Ramos (cell line): ENCODE data around the gene PCSK2.
"Not testable (repeated sequence)": the region's sequence is repeated elsewhere in the genome, so short reads cannot be mapped to it uniquely, and the experiment has no call there.

Source experiments
- in situ Hi-C: fragments of 300-500 bp; cut with MboI; formaldehyde crosslinking; loops from one replicate; pipeline ENCODE4 v1.14.3; 2022; ENCODE audit warnings: low sequenced_read_pairs; ENCODE audit not compliant: unreplicated experiment

The PCSK2 gene, protein sequence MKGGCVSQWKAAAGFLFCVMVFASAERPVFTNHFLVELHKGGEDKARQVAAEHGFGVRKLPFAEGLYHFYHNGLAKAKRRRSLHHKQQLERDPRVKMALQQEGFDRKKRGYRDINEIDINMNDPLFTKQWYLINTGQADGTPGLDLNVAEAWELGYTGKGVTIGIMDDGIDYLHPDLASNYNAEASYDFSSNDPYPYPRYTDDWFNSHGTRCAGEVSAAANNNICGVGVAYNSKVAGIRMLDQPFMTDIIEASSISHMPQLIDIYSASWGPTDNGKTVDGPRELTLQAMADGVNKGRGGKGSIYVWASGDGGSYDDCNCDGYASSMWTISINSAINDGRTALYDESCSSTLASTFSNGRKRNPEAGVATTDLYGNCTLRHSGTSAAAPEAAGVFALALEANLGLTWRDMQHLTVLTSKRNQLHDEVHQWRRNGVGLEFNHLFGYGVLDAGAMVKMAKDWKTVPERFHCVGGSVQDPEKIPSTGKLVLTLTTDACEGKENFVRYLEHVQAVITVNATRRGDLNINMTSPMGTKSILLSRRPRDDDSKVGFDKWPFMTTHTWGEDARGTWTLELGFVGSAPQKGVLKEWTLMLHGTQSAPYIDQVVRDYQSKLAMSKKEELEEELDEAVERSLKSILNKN

GRCh38 chr20:17226410-17227218, at the start of gene PCSK2:
Gene PCSK2 (plus strand): TSS chr20:17227040. CDS start chr20:17227306, 266 bp downstream.
- in situ Hi-C loops = no loop called here

DNA sequence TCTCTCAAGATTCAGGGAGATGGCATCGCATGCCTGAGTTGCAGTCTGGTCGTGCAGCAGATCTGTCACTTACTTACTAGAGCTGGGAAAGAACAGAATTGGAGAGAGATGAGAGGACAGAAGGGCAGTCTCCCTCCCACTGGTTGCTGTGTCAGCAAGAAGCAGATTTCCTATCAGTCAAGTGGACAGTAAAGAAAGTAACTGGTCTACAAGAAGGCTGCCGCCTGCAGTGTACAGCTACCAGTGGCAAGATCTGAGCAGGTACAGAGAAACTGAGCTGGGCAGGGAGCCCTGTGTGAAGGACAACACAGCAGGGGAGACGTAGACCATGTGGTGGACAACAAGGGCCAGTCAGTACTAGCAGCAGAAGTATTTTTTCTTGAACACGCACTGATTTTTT, 49.5 kb upstream of the PCSK2 start:
- in situ Hi-C loops = no loop called here

GRCh38 chr20:17179840-17180239, 47.0 kb upstream of the PCSK2 start:
- in situ Hi-C loops = no loop called here

DNA sequence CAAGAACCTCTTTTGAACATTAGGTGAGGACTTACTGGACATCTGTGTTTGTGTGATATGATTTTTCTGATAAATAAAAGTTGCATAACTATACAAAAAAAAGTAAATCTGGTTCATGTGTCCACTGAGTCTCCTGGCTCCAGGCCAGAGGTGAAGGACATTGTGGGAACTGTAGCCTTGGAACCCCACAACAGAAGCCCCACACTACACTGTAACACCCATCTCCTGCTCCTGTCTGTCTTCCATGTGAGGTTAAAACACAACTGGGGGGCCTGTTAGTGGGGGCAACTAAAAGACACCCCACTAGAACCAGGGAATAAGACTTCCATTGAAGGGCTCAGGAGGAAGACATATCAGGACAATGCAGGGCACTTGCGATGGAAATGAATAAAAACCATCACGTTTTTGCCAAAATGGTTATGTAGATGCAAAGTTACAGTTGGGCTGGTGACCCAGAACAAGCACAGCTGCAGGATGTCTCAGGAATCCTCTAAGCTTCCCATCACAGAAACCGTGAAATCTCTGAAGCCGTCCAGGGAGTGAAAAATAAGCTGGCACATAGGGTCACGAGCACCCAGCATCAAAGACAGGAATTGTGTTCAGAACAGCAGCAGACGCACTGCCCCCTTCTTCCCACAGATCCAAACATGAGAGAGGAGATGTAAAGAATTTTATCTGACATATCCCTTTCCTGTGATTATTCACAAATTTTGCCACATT, 36.7 kb upstream of the PCSK2 start:
- in situ Hi-C loops = no loop called here

DNA sequence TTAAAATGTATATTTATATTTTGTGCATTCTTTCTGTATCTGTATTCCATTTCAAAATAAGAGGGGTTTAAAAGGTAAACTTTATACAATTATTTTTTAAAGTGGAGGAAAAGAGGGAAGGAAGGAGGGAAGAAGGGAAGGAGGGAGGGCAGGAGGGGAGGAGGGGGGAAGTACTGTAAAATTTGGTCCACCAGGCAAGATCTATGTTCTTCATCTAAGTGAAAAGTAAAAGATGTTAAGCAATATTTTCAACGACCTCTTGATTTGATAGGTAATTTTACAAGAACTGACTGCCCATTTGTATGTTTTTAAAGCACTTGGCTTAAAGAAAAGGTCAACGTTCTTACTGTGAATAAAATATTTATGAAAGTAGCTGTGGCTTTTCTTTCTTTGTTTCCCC, 29.8 kb upstream of the PCSK2 start:
- in situ Hi-C loops = no loop called here

- in situ Hi-C loops = no loop called here
Observed at GRCh38 chr20:17202030-17202429, 24.8 kb upstream of the PCSK2 start.

DNA sequence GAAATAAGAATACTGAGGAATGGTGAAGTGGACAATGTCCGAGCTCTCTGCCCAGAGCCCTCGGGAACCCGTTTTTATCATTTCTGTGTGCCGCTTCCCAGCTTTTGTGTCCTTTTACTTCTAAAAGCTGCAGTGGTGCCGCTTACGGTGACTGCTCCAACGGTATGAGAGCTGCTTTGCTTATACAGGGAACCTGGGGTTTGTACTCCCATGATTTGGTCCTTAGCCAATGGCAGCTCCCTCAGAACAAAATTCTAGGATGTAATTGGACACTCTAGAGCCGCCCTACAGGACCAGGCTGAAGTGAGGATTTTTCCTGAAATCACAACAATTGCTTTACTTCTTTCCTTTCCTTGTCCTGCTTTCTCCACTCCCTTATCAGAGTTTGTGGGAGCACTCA, 24.2 kb upstream of the PCSK2 start:
- in situ Hi-C loops = no loop called here

DNA sequence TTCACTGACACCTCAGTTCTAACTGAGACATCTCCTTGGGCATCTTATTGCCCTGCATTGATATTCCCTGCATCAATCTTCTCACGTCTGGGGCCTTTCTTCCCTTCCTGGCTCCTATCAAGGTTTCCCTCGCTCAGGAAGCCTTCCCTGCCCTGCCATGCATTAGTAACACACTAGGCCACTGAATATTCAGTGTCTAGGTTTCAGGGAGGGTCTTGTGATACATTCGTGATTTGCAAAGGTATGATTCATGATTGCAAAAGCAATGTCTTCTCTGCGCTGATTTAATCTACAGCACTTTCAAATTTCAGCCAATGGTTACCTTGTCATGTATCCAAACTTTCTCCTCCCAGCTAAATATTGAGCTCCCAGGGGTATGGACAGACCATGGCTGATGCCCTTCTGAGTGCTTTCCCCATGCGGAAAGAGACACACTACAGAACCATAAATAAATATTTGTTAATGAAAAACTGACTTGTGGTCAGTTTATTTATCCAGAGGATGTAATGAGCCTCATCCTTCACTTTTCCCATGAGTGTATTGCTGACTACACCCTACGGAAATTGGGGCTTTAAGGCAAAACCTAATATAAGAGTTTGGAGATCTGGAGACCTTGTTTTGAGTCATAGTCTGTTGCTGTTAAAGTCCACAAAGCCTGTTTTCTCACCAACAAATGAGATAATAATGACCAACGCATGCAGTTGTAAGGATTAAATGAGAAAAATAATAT, 21.6 kb upstream of the PCSK2 start:
- in situ Hi-C loops = no loop called here

- in situ Hi-C loops = no loop called here
Observed at GRCh38 chr20:17210387-17210786, 16.5 kb upstream of the PCSK2 start.

DNA sequence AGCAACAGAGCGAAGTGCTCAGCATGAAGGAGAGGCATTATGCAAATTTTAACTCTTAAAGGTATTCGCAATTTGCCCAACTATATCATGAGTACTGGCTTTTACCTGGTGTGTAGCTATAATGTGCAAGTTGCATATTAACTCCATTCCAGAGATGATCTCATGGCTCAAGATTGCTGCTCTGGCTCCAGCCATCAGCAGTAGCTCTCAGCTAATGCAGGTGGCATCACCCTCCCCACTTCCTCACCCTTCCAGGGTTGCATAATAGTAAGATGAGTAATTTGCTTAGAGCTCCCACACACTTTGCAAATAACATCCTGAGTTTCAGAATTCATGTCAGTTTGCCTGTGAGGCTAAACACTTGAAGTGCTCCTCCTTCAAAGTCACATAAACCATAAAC, 15.9 kb upstream of the PCSK2 start:
- in situ Hi-C loops = no loop called here

- in situ Hi-C loops = no loop called here
Observed at GRCh38 chr20:17215167-17215566, 11.7 kb upstream of the PCSK2 start.

DNA sequence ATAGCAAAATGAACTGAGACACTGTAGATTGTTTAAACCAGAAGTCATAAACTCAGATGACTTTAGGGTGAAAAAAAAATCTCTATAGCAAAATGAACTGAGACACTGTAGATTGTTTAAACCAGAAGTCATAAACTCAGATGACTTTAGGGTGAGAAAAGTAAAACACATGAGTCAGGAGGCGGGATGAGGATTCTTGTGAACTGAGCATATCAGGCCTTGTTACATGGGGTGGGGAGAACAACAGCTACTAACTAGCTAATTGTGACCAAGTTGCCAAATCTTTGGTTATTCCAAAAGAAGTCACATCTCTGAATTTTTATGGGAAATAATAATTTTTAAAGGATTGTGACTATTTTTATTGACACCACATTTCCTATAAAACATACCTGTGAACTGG, 7.0 kb upstream of the PCSK2 start:
- in situ Hi-C loops = not testable (repeated sequence)

GRCh38 chr20:17223553-17223952, 3.3 kb upstream of the PCSK2 start:
- in situ Hi-C loops = no loop called here

DNA sequence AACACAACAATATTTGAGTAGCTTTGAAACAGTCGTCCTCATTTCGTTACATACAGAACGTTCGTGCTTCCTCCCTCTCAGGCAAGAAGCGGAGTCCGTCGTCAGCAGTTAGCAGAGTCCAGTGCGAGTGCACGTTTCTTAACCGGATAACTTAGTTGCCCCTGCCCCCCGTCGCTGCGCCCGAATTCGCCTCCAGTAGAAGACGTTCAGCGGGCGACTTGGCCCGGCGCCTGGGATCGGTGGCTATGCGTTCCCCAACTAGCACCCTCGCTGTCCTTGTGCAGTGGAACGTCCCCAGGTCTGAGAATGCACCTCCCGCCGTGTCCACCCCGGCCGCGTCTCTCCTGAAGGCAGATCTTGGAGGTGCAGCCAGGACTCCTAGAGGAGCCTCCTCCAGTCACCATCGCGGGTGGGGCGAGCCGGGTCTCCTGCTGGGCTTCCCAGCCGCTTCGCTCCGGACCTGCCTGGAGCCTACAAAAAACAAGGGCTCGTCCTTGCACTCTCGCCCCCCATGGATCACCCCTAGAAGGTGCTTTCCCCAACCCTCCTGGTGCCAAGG, 910 bp upstream of the PCSK2 start:
- in situ Hi-C loops = no loop called here

DNA sequence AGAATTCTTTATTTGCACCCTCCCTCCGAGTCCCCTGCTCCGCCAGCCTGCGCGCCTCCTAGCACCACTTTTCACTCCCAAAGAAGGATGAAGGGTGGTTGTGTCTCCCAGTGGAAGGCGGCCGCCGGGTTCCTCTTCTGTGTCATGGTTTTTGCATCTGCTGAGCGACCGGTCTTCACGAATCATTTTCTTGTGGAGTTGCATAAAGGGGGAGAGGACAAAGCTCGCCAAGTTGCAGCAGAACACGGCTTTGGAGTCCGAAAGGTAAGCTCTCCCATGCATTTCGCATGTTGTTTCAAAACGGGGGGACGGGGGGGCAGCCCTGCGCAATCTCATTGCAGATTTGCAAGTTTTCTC, 357 bp downstream of the PCSK2 start:
- in situ Hi-C loops = no loop called here

DNA sequence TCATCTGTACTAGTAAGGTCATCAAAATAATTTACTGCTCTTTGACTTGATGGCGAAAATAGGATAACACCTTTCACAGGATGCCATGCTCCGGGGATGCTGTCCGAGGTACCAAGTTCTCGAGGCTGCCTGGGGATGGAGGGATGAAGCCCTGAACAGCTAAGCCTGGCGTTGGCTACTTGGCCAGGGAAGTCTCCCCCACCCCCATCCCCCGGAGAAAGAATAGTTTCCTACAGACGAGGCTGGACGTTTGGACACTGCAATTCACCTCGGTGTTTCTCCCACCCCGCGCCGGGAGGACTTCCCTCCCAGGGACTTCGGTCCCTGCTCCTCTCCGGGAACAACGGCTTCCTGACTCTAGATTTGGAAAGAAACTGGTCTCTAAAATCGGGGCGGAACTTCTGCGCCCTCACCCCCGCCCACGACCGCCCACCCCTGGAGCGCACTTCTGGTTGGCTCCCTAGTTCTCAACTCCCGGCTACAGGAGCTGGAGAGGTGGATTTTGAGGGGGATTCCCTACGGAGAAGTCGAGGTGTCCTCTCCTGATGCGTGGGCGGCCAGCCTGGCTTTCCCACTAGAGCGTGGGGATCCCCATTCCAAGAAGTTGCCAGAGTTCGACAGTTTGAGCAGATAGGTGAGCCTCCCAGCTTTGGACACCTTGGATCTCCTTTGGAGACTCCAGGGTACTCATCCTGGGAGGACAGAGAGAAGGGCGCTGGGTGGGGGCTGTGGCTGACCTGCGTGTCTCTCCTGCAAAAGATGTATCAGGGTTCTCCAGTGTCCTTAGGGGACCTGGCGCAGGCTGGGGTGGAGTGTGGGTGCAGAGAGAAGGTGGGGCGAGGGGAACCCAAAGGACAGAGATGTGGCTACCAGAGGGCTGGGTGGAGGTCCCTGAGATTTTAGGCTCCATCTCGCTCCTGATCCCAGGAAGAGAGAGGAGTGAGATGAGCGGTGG, 1.1 kb downstream of the PCSK2 start:
- in situ Hi-C loops = no loop called here

DNA sequence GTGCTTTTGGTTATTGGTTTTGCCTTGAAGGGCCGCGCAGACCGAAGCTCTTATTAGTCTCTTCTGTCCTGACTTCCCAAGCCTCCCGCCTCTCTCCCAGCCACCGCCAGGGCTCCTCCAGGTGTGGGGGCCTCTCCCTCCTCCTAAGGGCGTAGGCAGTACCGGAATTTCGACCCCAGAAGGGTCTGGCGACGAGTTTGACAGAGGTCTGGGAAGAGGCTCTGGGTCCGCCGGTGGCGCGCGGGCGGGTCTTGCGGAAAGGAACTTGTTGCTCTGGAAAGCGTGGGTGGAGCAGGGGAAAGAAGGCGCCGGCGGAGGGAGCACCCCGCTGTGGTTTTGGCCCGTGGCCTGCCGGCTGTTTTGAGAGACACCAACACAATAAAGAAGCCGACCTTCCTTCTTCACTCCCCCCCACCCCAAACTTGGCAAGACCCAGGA, 1.8 kb downstream of the PCSK2 start:
- in situ Hi-C loops = no loop called here

GRCh38 chr20:17229256-17229655, 2.4 kb downstream of the PCSK2 start:
- in situ Hi-C loops = no loop called here
